Measurements from ENCODE around the gene ATRN.

DNA sequence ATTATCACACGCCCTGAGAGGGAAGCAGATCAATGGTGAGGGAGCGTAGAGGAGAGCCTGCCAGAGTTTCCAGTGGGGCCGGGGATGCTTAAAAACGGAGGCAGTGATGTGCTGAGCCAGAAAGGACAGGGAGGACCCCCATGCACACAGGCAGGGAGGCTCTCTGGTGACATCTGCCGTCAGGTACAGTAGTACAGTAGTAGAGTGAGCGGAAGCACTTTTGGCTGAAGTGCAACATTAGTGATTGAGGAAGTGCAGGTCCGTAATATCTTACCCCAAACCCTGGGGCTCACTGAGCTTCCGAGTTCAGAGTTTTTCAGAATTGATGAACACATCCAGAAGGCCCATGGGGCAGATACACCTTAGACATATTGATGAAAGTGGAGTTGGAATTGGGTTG lies 150.3 kb downstream of the ATRN start:
- TF ChIP-seq CTCF (IDR thresholded peaks at IDR 0.05; ENCODE audit: poor library complexity) (no peak), EZH2 (IDR thresholded peaks at IDR 0.05; ENCODE audit: borderline replicate concordance) (no peak), EZH2phosphoT487 (IDR thresholded peaks at IDR 0.05; ENCODE audit: low read depth, severe bottlenecking, unreplicated experiment) (no peak)

All from hepatocyte (in vitro differentiated cells).